ENCODE data around the gene CBX8. TPM values are rescaled to one million over a fixed set of nuclear protein-coding genes. Genes with fewer than 3 reads are reported as not detected.

The CBX8 gene
- total RNA-seq, 2 donors from 2014 or later: 6.0 to 7.2 TPM

GRCh38 chr17:79794659-79795511 lies 2.0 kb downstream of the CBX8 start:
- Mint-ChIP-seq H3K4me1 (ENCODE audit: low read depth) (peaks cover 26% of the 10 kb centered on the region), H3K27ac (no peak overlapping the region), H3K36me3 (ENCODE audit: insufficient read depth in 2 of 2) (peaks cover 0 to 7% of the 10 kb centered on the region in 2 donors), H3K9me3 (no peaks in the 10 kb centered on the region), H3K4me3 (no peak overlapping the region), H3K27me3 (ENCODE audit: low read depth) (peaks cover 28% of the 10 kb centered on the region)
- ATAC-seq (replicated peaks in 1 of 2): no peak
- DNase-seq: no peak

GRCh38 chr17:79793924-79794304 lies 3.0 kb downstream of the CBX8 start:
- Mint-ChIP-seq H3K4me3 (no peak overlapping the region), H3K9me3 (no peaks in the 10 kb centered on the region), H3K27me3 (ENCODE audit: low read depth) (peaks cover 25% of the 10 kb centered on the region), H3K27ac (no peak overlapping the region), H3K36me3 (ENCODE audit: insufficient read depth in 2 of 2) (peaks cover 0 to 4% of the 10 kb centered on the region in 2 donors), H3K4me1 (ENCODE audit: low read depth) (peaks cover 16% of the 10 kb centered on the region)
- ATAC-seq (replicated peaks in 1 of 2) (no peak), DNase-seq (no peak)

- ATAC-seq (replicated peaks in 1 of 2) (no peak), DNase-seq (no peak)
- Mint-ChIP-seq H3K27ac (no peak overlapping the region), H3K4me1 (ENCODE audit: low read depth) (peaks cover 10% of the 10 kb centered on the region), H3K36me3 (ENCODE audit: insufficient read depth in 2 of 2) (peaks cover 0 to 2% of the 10 kb centered on the region in 2 donors), H3K27me3 (ENCODE audit: low read depth) (peaks cover 25% of the 10 kb centered on the region), H3K4me3 (no peak overlapping the region), H3K9me3 (no peaks in the 10 kb centered on the region)
Observed at GRCh38 chr17:79792984-79793923, 3.6 kb downstream of the CBX8 start.

GRCh38 chr17:79792341-79792871 lies 4.5 kb downstream of the CBX8 start:
- Mint-ChIP-seq H3K27me3 (ENCODE audit: low read depth) (peaks cover 32% of the 10 kb centered on the region), H3K9me3 (no peaks in the 10 kb centered on the region), H3K4me1 (ENCODE audit: low read depth) (peaks cover 10% of the 10 kb centered on the region), H3K27ac (no peak overlapping the region), H3K36me3 (ENCODE audit: insufficient read depth in 2 of 2) (peaks cover 0 to 2% of the 10 kb centered on the region in 2 donors), H3K4me3 (no peak overlapping the region)
- ATAC-seq (replicated peaks in 1 of 2) (no peak), DNase-seq (no peak)

GRCh38 chr17:79791735-79792161 lies 5.1 kb downstream of the CBX8 start:
- no peak overlapping the region for H3K4me3 Mint-ChIP-seq
- H3K4me1 Mint-ChIP-seq (ENCODE audit: low read depth): peaks cover 10% of the 10 kb centered on the region
- no peaks in the 10 kb centered on the region for H3K36me3 Mint-ChIP-seq (ENCODE audit: insufficient read depth in 2 of 2)

GRCh38 chr17:79790805-79791734 lies 5.8 kb downstream of the CBX8 start:
- peaks cover 42% of the 10 kb centered on the region for H3K27me3 Mint-ChIP-seq (ENCODE audit: low read depth)
- peaks cover 5% of the 10 kb centered on the region for H3K4me1 Mint-ChIP-seq (ENCODE audit: low read depth)
- DNase-seq (no peak), ATAC-seq (replicated peaks in 1 of 2) (peak; percentile 21 to 29)
- H3K9me3 Mint-ChIP-seq: no peaks in the 10 kb centered on the region
- peak overlapping the region; percentile 24 to 56 for H3K4me3 Mint-ChIP-seq
- no peak overlapping the region for H3K27ac Mint-ChIP-seq
- H3K36me3 Mint-ChIP-seq (ENCODE audit: insufficient read depth in 2 of 2): no peaks in the 10 kb centered on the region

More at GRCh38 chr17:79791735-79792161, 5.1 kb downstream of the CBX8 start:
- ATAC-seq (replicated peaks in 1 of 2): no peak
- H3K27ac Mint-ChIP-seq: no peak overlapping the region
- DNase-seq: no peak
- H3K9me3 Mint-ChIP-seq: no peaks in the 10 kb centered on the region
- peaks cover 39% of the 10 kb centered on the region for H3K27me3 Mint-ChIP-seq (ENCODE audit: low read depth)

- Mint-ChIP-seq H3K27ac (no peak overlapping the region), H3K4me1 (ENCODE audit: low read depth) (no peaks in the 10 kb centered on the region), H3K36me3 (ENCODE audit: insufficient read depth in 2 of 2) (no peaks in the 10 kb centered on the region), H3K9me3 (no peaks in the 10 kb centered on the region), H3K27me3 (ENCODE audit: low read depth) (peaks cover 42% of the 10 kb centered on the region), H3K4me3 (peak overlapping the region; percentile 18 to 22)
- DNase-seq: peak; percentile 53 to 65
- peak; percentile 67 to 69 for ATAC-seq (replicated peaks in 1 of 2)
Observed at GRCh38 chr17:79789943-79790804, 6.7 kb downstream of the CBX8 start.

- peak overlapping the region; percentile 14 to 49 for H3K4me3 Mint-ChIP-seq
- no peaks in the 10 kb centered on the region for H3K9me3 Mint-ChIP-seq
- no peak overlapping the region for H3K27ac Mint-ChIP-seq
- DNase-seq (no peak), ATAC-seq (replicated peaks in 1 of 2) (no peak)
- H3K27me3 Mint-ChIP-seq (ENCODE audit: low read depth): peaks cover 42% of the 10 kb centered on the region
- no peaks in the 10 kb centered on the region for H3K4me1 Mint-ChIP-seq (ENCODE audit: low read depth)
- no peaks in the 10 kb centered on the region for H3K36me3 Mint-ChIP-seq (ENCODE audit: insufficient read depth in 2 of 2)
Observed at GRCh38 chr17:79788989-79789942, 7.6 kb downstream of the CBX8 start.

GRCh38 chr17:79788455-79788854 lies 8.4 kb downstream of the CBX8 start:
- Mint-ChIP-seq H3K9me3 (no peaks in the 10 kb centered on the region), H3K36me3 (ENCODE audit: insufficient read depth in 2 of 2) (no peaks in the 10 kb centered on the region), H3K4me3 (no peak overlapping the region), H3K27ac (no peak overlapping the region), H3K27me3 (ENCODE audit: low read depth) (peaks cover 36% of the 10 kb centered on the region), H3K4me1 (ENCODE audit: low read depth) (no peaks in the 10 kb centered on the region)
- no peak for ATAC-seq (replicated peaks in 1 of 2)
- DNase-seq: no peak

- Mint-ChIP-seq H3K27me3 (ENCODE audit: low read depth) (peaks cover 43% of the 10 kb centered on the region), H3K27ac (no peak overlapping the region), H3K4me3 (no peak overlapping the region), H3K4me1 (ENCODE audit: low read depth) (peaks cover 2% of the 10 kb centered on the region), H3K36me3 (ENCODE audit: insufficient read depth in 2 of 2) (no peaks in the 10 kb centered on the region), H3K9me3 (no peaks in the 10 kb centered on the region)
- ATAC-seq (replicated peaks in 1 of 2) (no peak), DNase-seq (no peak)
Observed at GRCh38 chr17:79786930-79787643, 9.8 kb downstream of the CBX8 start.

Measured in activated T-cell treated with anti-CD3 and anti-CD28 coated beads, Interleukin-2, amount 50 U/mL, for 72 hours (primary cell).